ENCODE data around the gene CDC73. TPM values are rescaled to one million over a fixed set of nuclear protein-coding genes. Genes with fewer than 3 reads are reported as not detected.

CDC73 gene
- total RNA-seq, 2 donors from 2014 or later, result 52.8 to 53.0 TPM

- Histone ChIP-seq H3K9me3 (ENCODE audit: control insufficient read depth, low read length) (peaks cover 20% of the 10 kb centered on the region), H3K27ac (ENCODE audit: low read depth, low read length) (no peak overlapping the region), H3K27me3 (ENCODE audit: control insufficient read depth, insufficient read depth, low read length, poor library complexity, severe bottlenecking) (no peaks in the 10 kb centered on the region), H3K4me3 (ENCODE audit: low read length) (no peak overlapping the region), H3K36me3 (ENCODE audit: control insufficient read depth, insufficient read depth, low read length) (peaks cover 64% of the 10 kb centered on the region), H3K4me1 (ENCODE audit: control insufficient read depth, insufficient read depth, low read length) (peaks cover 5% of the 10 kb centered on the region), H3K9ac (ENCODE audit: extremely low read depth, low read length, poor library complexity, severe bottlenecking) (no peak overlapping the region)
- H3K27me3 Mint-ChIP-seq (ENCODE audit: insufficient read depth), result no peaks in the 10 kb centered on the region
- H3K27ac Mint-ChIP-seq, result no peak overlapping the region
- H3K9me3 Mint-ChIP-seq, result peaks cover 12% of the 10 kb centered on the region
- TF ChIP-seq, protein P1, sequence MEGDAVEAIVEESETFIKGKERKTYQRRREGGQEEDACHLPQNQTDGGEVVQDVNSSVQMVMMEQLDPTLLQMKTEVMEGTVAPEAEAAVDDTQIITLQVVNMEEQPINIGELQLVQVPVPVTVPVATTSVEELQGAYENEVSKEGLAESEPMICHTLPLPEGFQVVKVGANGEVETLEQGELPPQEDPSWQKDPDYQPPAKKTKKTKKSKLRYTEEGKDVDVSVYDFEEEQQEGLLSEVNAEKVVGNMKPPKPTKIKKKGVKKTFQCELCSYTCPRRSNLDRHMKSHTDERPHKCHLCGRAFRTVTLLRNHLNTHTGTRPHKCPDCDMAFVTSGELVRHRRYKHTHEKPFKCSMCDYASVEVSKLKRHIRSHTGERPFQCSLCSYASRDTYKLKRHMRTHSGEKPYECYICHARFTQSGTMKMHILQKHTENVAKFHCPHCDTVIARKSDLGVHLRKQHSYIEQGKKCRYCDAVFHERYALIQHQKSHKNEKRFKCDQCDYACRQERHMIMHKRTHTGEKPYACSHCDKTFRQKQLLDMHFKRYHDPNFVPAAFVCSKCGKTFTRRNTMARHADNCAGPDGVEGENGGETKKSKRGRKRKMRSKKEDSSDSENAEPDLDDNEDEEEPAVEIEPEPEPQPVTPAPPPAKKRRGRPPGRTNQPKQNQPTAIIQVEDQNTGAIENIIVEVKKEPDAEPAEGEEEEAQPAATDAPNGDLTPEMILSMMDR (conservative IDR thresholded peaks at IDR 0.05), result no peak
- no peak for DNase-seq
- 90 to 93% methylated on average over 3 to 6 of the region's 6 CpGs for WGBS, 2 experiments (ENCODE audit: insufficient coverage in 1 of 2, insufficient read length in 1 of 2)
- peaks cover 20% of the 10 kb centered on the region for H3K4me1 Mint-ChIP-seq
- H3K4me3 Mint-ChIP-seq, result no peak overlapping the region
- peaks cover 52% of the 10 kb centered on the region for H3K36me3 Mint-ChIP-seq (ENCODE audit: low read depth)
Measured at GRCh38 chr1:193083365-193084088, 38.3 kb upstream of the CDC73 start.

DNA sequence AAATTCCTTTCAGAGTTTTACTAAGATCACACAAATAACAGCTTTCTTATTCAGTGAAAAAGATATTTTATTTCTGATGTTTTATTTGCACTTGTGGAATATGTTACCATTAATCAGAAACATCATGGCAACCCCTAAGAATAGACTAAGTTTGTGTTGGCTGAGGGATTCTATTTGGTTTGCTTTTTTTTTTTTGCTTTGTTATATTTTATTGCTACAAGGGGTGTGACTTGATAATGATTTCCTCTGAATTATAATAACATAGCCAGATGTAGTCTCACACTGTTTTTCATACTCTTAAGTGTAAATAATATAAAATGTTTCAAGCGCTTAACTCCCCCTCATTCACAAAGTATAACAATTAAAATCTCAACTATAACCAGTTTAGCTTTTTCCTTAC, 36.6 kb upstream of the CDC73 start:
- Histone ChIP-seq H3K27ac (ENCODE audit: low read depth, low read length) (no peak overlapping the region), H3K4me1 (ENCODE audit: control insufficient read depth, insufficient read depth, low read length) (peaks cover 5% of the 10 kb centered on the region), H3K9me3 (ENCODE audit: control insufficient read depth, low read length) (peaks cover 4% of the 10 kb centered on the region), H3K27me3 (ENCODE audit: control insufficient read depth, insufficient read depth, low read length, poor library complexity, severe bottlenecking) (no peaks in the 10 kb centered on the region), H3K9ac (ENCODE audit: extremely low read depth, low read length, poor library complexity, severe bottlenecking) (no peak overlapping the region), H3K36me3 (ENCODE audit: control insufficient read depth, insufficient read depth, low read length) (peaks cover 51% of the 10 kb centered on the region), H3K4me3 (ENCODE audit: low read length) (no peak overlapping the region)
- H3K4me1 Mint-ChIP-seq, result peaks cover 20% of the 10 kb centered on the region
- peaks cover 46% of the 10 kb centered on the region for H3K36me3 Mint-ChIP-seq (ENCODE audit: low read depth)
- H3K9me3 Mint-ChIP-seq, result no peaks in the 10 kb centered on the region
- WGBS, 2 experiments (ENCODE audit: insufficient coverage in 1 of 2, insufficient read length in 1 of 2), result 100% methylated on average over 1 of the region's 1 CpG; no CpG with 5 or more reads in 1 of the 2 experiments
- DNase-seq, result no peak
- H3K27ac Mint-ChIP-seq, result no peak overlapping the region
- H3K27me3 Mint-ChIP-seq (ENCODE audit: insufficient read depth), result no peaks in the 10 kb centered on the region
- no peak overlapping the region for H3K4me3 Mint-ChIP-seq
- TF ChIP-seq, protein P1 (conservative IDR thresholded peaks at IDR 0.05), result no peak

GRCh38 chr1:193086342-193086741, 35.5 kb upstream of the CDC73 start:
- H3K27me3 Mint-ChIP-seq (ENCODE audit: insufficient read depth), result no peaks in the 10 kb centered on the region
- H3K9ac ChIP-seq (ENCODE audit: extremely low read depth, low read length, poor library complexity, severe bottlenecking), result no peak overlapping the region
- peaks cover 20% of the 10 kb centered on the region for H3K4me1 Mint-ChIP-seq
- DNase-seq, result no peak
- H3K4me3 ChIP-seq (ENCODE audit: low read length), result no peak overlapping the region
- peaks cover 42% of the 10 kb centered on the region for H3K36me3 Mint-ChIP-seq (ENCODE audit: low read depth)
- no peak overlapping the region for H3K4me3 Mint-ChIP-seq
- H3K9me3 ChIP-seq (ENCODE audit: control insufficient read depth, low read length), result no peaks in the 10 kb centered on the region
- H3K36me3 ChIP-seq (ENCODE audit: control insufficient read depth, insufficient read depth, low read length), result peaks cover 53% of the 10 kb centered on the region
- H3K4me1 ChIP-seq (ENCODE audit: control insufficient read depth, insufficient read depth, low read length), result peaks cover 5% of the 10 kb centered on the region
- H3K27ac Mint-ChIP-seq, result no peak overlapping the region
- no peaks in the 10 kb centered on the region for H3K27me3 ChIP-seq (ENCODE audit: control insufficient read depth, insufficient read depth, low read length, poor library complexity, severe bottlenecking)
- no peak overlapping the region for H3K27ac ChIP-seq (ENCODE audit: low read depth, low read length)
- TF ChIP-seq, protein P1 (conservative IDR thresholded peaks at IDR 0.05), result no peak
- 73% methylated on average over 1 of the region's 3 CpGs; no CpG with 5 or more reads in 1 of the 2 experiments for WGBS, 2 experiments (ENCODE audit: insufficient coverage in 1 of 2, insufficient read length in 1 of 2)
- H3K9me3 Mint-ChIP-seq, result no peaks in the 10 kb centered on the region

Measured in endodermal cell (in vitro differentiated cells).